ENCODE results near the gene RGS13.

Gene RGS13

GRCh38 chr1:192595299-192595698 is 40.6 kb upstream of the RGS13 start:
- TF ChIP-seq, protein P1, sequence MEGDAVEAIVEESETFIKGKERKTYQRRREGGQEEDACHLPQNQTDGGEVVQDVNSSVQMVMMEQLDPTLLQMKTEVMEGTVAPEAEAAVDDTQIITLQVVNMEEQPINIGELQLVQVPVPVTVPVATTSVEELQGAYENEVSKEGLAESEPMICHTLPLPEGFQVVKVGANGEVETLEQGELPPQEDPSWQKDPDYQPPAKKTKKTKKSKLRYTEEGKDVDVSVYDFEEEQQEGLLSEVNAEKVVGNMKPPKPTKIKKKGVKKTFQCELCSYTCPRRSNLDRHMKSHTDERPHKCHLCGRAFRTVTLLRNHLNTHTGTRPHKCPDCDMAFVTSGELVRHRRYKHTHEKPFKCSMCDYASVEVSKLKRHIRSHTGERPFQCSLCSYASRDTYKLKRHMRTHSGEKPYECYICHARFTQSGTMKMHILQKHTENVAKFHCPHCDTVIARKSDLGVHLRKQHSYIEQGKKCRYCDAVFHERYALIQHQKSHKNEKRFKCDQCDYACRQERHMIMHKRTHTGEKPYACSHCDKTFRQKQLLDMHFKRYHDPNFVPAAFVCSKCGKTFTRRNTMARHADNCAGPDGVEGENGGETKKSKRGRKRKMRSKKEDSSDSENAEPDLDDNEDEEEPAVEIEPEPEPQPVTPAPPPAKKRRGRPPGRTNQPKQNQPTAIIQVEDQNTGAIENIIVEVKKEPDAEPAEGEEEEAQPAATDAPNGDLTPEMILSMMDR (IDR thresholded peaks at IDR 0.05): no peak
- no peak for DNase-seq (ENCODE audit: low spot score)
- no peak overlapping the region for H3K27ac ChIP-seq
- no peak overlapping the region for H3K4me3 ChIP-seq

DNA sequence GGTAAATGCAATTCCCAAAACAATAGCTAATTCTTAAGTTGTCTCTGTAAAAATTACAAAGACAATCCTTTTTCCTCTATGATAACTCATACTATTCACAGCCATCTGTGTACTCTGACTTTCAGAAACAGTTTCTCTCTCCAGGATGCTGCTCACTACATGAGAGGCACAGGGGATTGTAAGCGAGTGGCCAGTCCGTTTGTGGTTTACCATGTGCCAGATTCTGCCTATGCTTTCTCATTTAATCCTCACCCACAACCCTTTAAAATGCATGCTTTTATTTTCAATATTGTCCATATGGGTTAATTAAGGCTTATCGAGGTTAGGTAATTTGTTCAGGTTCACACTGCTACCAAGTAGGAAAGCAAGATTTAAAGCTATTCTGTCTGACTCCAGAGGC is 37.4 kb upstream of the RGS13 start:
- TF ChIP-seq, protein P1 (IDR thresholded peaks at IDR 0.05): no peak
- no peak for DNase-seq (ENCODE audit: low spot score)
- Histone ChIP-seq H3K27ac (no peak overlapping the region), H3K4me3 (no peak overlapping the region)

DNA sequence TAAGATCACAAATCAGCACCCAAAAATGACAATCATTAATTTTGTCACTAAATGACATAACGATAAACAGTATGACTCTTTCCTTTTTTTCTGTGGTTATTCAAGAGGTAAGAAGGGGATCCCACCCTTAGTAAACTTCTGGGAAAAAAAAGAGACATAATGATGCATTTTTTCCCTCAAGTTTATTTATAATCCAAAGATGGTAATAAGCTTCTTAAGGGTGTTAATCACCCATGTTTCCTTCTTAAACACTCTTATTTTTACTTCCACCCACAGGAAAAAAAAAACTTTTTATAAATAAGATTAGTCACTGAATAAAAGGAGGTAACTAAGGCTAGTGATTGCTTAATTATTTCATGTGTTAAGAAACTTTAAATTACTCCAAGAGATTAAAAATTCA is 35.7 kb upstream of the RGS13 start:
- Histone ChIP-seq H3K4me3 (no peak overlapping the region), H3K27ac (no peak overlapping the region)
- no peak for DNase-seq (ENCODE audit: low spot score)
- TF ChIP-seq, protein P1 (IDR thresholded peaks at IDR 0.05): no peak

GRCh38 chr1:192601143-192601542 is 34.8 kb upstream of the RGS13 start:
- H3K4me3 ChIP-seq: no peak overlapping the region
- TF ChIP-seq, protein P1 (IDR thresholded peaks at IDR 0.05): no peak
- no peak for DNase-seq (ENCODE audit: low spot score)
- no peak overlapping the region for H3K27ac ChIP-seq

- no peak overlapping the region for H3K27ac ChIP-seq
- no peak for DNase-seq (ENCODE audit: low spot score)
- TF ChIP-seq, protein P1 (IDR thresholded peaks at IDR 0.05): no peak
Measured at GRCh38 chr1:192601567-192601966, 34.4 kb upstream of the RGS13 start.

DNA sequence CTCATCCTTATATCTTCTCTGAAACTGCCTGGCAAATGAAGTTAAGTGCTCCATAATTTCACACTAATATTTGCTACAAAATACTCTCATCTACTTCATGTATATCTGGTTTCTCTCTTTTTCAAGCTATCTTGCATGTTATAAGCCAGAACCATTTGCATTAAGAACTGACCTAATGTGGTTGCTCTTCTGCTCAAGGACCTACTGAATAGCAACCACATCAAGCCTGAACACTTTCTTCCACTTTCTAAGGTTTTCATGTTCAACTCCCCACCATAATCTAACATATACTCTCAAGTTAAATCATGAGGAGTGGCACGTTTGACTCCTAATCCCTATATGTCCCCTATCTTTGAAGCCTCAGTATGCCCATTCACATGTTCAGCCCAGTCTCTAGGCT is 33.2 kb upstream of the RGS13 start:
- DNase-seq (ENCODE audit: low spot score): no peak
- H3K27ac ChIP-seq: no peak overlapping the region
- TF ChIP-seq, protein P1 (IDR thresholded peaks at IDR 0.05): no peak
- H3K4me3 ChIP-seq: no peak overlapping the region

More at GRCh38 chr1:192601567-192601966, 34.4 kb upstream of the RGS13 start:
- no peak overlapping the region for H3K4me3 ChIP-seq

GRCh38 chr1:192603218-192603787 is 32.6 kb upstream of the RGS13 start:
- no peak for DNase-seq (ENCODE audit: low spot score)
- no peak overlapping the region for H3K27ac ChIP-seq
- H3K4me3 ChIP-seq: no peak overlapping the region
- TF ChIP-seq, protein P1 (IDR thresholded peaks at IDR 0.05): no peak

All from coronary artery (tissue), 2 donors.